GM20000 (cell line): ENCODE results near the gene PCYOX1L.

Source experiments
- DNase-seq: peaks from one replicate; pipeline ENCODE4 v3.0.0; 2012; ENCODE audit warnings: low spot score
- TF ChIP-seq, protein P1 (sequence below): IDR thresholded peaks from 2 replicates; pipeline ENCODE4 v1.5.1; 2012; ENCODE audit warnings: mild to moderate bottlenecking, control low read depth; ENCODE audit errors: extremely low read depth, missing control alignments

PCYOX1L gene

GRCh38 chr5:149400304-149400703 lies 42.5 kb downstream of the PCYOX1L start:
- no peak for DNase-seq
- TF ChIP-seq, protein P1, sequence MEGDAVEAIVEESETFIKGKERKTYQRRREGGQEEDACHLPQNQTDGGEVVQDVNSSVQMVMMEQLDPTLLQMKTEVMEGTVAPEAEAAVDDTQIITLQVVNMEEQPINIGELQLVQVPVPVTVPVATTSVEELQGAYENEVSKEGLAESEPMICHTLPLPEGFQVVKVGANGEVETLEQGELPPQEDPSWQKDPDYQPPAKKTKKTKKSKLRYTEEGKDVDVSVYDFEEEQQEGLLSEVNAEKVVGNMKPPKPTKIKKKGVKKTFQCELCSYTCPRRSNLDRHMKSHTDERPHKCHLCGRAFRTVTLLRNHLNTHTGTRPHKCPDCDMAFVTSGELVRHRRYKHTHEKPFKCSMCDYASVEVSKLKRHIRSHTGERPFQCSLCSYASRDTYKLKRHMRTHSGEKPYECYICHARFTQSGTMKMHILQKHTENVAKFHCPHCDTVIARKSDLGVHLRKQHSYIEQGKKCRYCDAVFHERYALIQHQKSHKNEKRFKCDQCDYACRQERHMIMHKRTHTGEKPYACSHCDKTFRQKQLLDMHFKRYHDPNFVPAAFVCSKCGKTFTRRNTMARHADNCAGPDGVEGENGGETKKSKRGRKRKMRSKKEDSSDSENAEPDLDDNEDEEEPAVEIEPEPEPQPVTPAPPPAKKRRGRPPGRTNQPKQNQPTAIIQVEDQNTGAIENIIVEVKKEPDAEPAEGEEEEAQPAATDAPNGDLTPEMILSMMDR = no peak

- no peak for DNase-seq
- TF ChIP-seq, protein P1 = no peak
Observed at GRCh38 chr5:149401051-149401450, 43.2 kb downstream of the PCYOX1L start.

DNA sequence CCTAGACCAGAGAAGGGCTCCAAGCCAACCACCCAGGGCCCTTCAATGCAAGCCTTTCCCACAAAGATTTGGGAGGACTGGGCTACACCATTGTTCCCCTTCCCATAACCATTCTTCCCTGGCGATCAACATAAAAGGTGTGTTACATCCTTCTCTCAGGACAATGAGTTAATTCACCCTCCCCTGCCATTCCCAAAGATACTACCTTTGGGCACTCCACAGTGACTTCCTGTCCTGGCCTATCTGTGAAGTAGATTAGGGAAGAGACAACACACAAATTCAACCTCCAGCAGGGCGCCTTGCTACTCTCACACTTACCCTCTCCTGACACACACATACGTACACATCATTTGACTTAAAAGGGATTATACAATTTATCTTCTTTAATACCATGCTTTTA lies 44.4 kb downstream of the PCYOX1L start:
- DNase-seq = no peak
- TF ChIP-seq, protein P1 = no peak

DNA sequence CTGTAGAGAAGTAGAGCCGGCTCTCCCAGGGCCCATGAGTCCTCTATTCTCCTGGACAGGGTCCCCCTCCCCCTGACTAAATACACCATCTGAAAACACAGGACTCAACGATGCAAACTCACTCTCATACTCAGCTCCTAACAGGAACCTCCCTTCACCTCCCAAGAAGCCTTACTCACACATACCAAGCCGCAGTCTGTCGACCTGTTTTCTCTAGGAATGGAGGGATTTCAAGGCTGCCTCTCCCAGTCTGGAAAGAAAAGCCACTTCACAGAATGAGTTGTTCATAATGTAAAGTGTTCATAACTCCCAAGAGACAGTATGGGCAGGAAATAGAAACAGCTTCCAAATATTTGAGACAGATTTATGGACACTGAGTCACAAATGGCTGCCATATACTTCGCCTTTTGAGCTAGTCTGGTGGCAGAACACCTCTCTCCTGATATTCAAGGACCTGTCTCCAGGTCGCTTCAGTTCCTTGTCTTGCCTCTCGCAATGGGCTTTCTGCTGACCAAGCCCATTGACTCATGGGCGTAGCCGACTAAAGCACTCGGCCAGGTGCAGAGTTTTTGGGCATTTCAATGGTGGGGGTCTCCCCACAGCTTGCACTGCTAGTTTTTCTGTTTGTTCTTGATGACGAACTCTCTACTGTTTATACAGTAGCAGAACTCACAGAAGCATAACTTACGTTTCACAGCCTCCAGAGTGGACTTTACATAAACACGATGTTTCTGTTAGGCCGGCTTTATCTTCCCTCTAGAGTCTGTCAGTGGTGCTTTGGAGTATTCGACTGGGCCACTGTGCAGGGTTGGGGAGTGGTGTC lies 46.3 kb downstream of the PCYOX1L start:
- TF ChIP-seq, protein P1 = no peak
- no peak for DNase-seq

- DNase-seq = no peak
- TF ChIP-seq, protein P1 = no peak
Observed at GRCh38 chr5:149404746-149405549, 47.1 kb downstream of the PCYOX1L start.

DNA sequence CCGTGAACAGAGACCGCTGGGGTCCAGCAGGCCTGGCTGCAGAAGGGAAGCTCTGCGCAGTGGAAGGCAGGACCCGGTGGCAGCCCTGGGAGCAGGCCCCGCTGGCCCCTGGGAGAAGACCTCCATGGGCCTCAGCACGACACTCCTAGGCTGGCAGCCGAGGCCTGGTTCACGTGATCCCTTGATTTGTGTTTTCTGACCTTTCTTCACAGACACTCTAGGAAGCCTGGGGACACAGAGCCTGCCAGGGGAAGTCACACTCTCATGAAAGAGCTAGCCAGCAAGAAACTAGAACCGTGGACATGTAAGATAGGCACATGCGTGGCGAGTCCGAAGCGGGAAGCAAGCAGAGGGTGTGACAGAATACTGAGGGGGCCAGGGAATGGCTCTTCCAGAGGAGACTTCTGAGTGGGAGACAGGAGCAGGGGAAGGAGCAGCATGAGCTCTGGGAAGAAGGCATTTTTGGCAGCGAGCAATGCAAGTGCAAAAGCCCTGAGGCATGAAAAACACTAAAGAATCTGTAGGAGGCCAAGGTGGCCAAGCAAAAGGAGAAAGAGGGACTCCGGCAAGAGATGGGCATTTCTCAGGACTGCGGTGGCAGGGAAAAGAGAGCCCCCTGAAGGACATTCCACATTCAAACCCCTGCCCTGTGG lies 47.8 kb downstream of the PCYOX1L start:
- DNase-seq = no peak
- TF ChIP-seq, protein P1 = no peak
